ENCODE data around the gene ENC1. TPM values are rescaled to one million over a fixed set of nuclear protein-coding genes. Genes with fewer than 3 reads are reported as not detected.

ENC1 gene
- total and polyA plus RNA-seq, 10 of the 15 experiments (the other 5 are each of a cell fraction or from before 2014, with no cell fraction given) = 8.2 to 55.5 (median 32.1) TPM

GRCh38 chr5:74638970-74639806 is 1.3 kb downstream of the ENC1 start (continued):
- TF ChIP-seq USF2 (IDR thresholded peaks at IDR 0.05; ENCODE audit: borderline replicate concordance, low read depth, low read length) (no peak), YBX1 (IDR thresholded peaks at IDR 0.05) (no peak), TARDBP (IDR thresholded peaks at IDR 0.05; ENCODE audit: borderline replicate concordance) (no peak), SPI1 (IDR thresholded peaks at IDR 0.05; ENCODE audit: borderline replicate concordance, insufficient read depth, low read depth, low read length) (no peak), ETV6 (conservative IDR thresholded peaks at IDR 0.05 in 1 of 2, IDR thresholded peaks at IDR 0.05 in 1 of 2; ENCODE audit: borderline replicate concordance in 1 of 2, low read depth in 1 of 2) (no peak), NBN (IDR thresholded peaks at IDR 0.05) (no peak), BCLAF1 (IDR thresholded peaks at IDR 0.05) (no peak), POLR2A (IDR thresholded peaks at IDR 0.05; ENCODE audit: low read depth, low read length) (no peak; the same call in 1 of the 2 replicates), IRF3 (IDR thresholded peaks at IDR 0.05) (no peak), JUNB (IDR thresholded peaks at IDR 0.05) (peak; percentile 66), MYC (IDR thresholded peaks at IDR 0.05; ENCODE audit: insufficient read depth, insufficient read length, insufficient replicate concordance, low read length, severe bottlenecking) (no peak), ZNF687 (IDR thresholded peaks at IDR 0.05) (no peak), ZSCAN29 (IDR thresholded peaks at IDR 0.05) (no peak), CREM (IDR thresholded peaks at IDR 0.05; ENCODE audit: low read depth) (peak; percentile 33; the same call in 1 of the 2 replicates), CHD1 (IDR thresholded peaks at IDR 0.05; ENCODE audit: low read depth, low read length) (no peak), SRF (IDR thresholded peaks at IDR 0.05; ENCODE audit: low read depth in 2 of 2, low read length in 2 of 2) (no peak), SUPT20H (IDR thresholded peaks at IDR 0.05; ENCODE audit: borderline replicate concordance, control insufficient read depth, low read depth, low read length) (no peak), BMI1 (IDR thresholded peaks at IDR 0.05; ENCODE audit: borderline replicate concordance) (no peak), SIX5 (IDR thresholded peaks at IDR 0.05; ENCODE audit: low read depth, low read length, severe bottlenecking) (no peak)

All from GM12878 (cell line).